Esophagus squamous epithelium (tissue), 5 donors: Measurements from ENCODE around the gene GAK. TPM values are rescaled to one million over a fixed set of nuclear protein-coding genes. Genes with fewer than 3 reads are reported as not detected.

Experiments used
- DNase-seq: peaks from one replicate; lab custom pipeline; 2025; lab: John Stamatoyannopoulos, UW
- H3K27ac ChIP-seq, 4 donors: fragments of 200-600 bp; sonication (generic); one replicate each; pipeline ENCODE4 v1.5.1; 2016 to 2019; ENCODE audit warnings: mild to moderate bottlenecking in 1 of 4
- H3K27me3 ChIP-seq, 4 donors: fragments of 200-600 bp; sonication (generic); 1 replicate in 3 of 4; 2 replicates in 1 of 4; pipeline versions ENCODE4 v1.5.1 to v1.6.0; 2017 to 2021; ENCODE audit warnings: antibody characterized with exemption in 1 of 4
- H3K36me3 ChIP-seq, 3 donors: fragments of 200-600 bp; sonication (generic); one replicate each; pipeline ENCODE4 v1.5.1; 2016 to 2019
- H3K4me1 ChIP-seq, 3 donors: fragments of 200-600 bp; sonication (generic); one replicate each; pipeline ENCODE4 v1.5.1; 2017 to 2019
- H3K4me3 ChIP-seq, 4 donors: fragments of 200-600 bp; sonication (generic); 1 replicate in 3 of 4; 2 replicates in 1 of 4; pipeline ENCODE4 v1.5.1; 2016 to 2019; ENCODE audit warnings: mild to moderate bottlenecking in 2 of 4, moderate library complexity in 1 of 4
- H3K9me3 ChIP-seq, 3 donors: fragments of 200-600 bp; sonication (generic); one replicate each; pipeline ENCODE4 v1.5.1; 2016 to 2019
- CTCF ChIP-seq, 6 experiments: fragments of 450-650 bp in 4 of 6; fragments of 200-600 bp in 2 of 6; sonication (generic) in 2 of 6; IDR thresholded peaks; one replicate each; pipeline ENCODE4 v1.5.1; 2016 to 2019; ENCODE audit warnings: antibody characterized with exemption in 6 of 6, mild to moderate bottlenecking in 4 of 6, moderate library complexity in 4 of 6
- POLR2A ChIP-seq, 4 donors: fragments of 450-650 bp; IDR thresholded peaks; one replicate each; pipeline ENCODE4 v1.6.1; 2017; ENCODE audit warnings: antibody characterized with exemption in 4 of 4, mild to moderate bottlenecking in 4 of 4, moderate library complexity in 3 of 4
- WGBS, 2 donors: methylation state at CpG; one replicate each; pipeline ENCODE4 v1.1.5; 2018; 5-methylcytosine and 5-hydroxymethylcytosine counted together
- intact Hi-C: fragments of 100-400 bp; cut with DNase I; formaldehyde crosslinking; loops from one replicate; pipeline ENCODE4 v1.15.0; 2022
- total RNA-seq, 4 donors: library from RNA; depleted of rRNA; stranded (reverse); fragments of >200 nt; gene quantifications; one replicate each; pipeline ENCODE4 v1.1.0, GENCODE V29; 2016
- donor health status: DM: yes; HTN: yes; CAD: no.

GAK gene
- total RNA-seq, 4 donors from 2014 or later: 70.6 to 97.8 (median 80.7) TPM

GRCh38 chr4:821181-821591 is 110.9 kb downstream of the GAK start:
- Histone ChIP-seq H3K36me3 (no peaks in the 10 kb centered on the region), H3K4me3 (no peak overlapping the region), H3K9me3 (peaks cover 0 to 4% (median 0%) of the 10 kb centered on the region in 3 donors), H3K4me1 (peaks cover 0 to 16% (median 10%) of the 10 kb centered on the region in 3 donors), H3K27ac (no peak overlapping the region), H3K27me3 (peaks cover 11 to 99% (median 19%) of the 10 kb centered on the region in 4 donors)
- TF ChIP-seq CTCF (IDR thresholded peaks at IDR 0.05) (no peak), POLR2A (IDR thresholded peaks at IDR 0.05) (no peak)
- intact Hi-C loops: no loop called here
- 67 to 69% methylated on average over 9 to 11 of the region's 22 CpGs for WGBS, 2 donors
- DNase-seq: no peak

- WGBS, 2 donors: 67 to 75% methylated on average over 8 to 9 of the region's 24 CpGs
- no peak for DNase-seq
- no peaks in the 10 kb centered on the region for H3K36me3 ChIP-seq
Observed at GRCh38 chr4:820230-821172, 111.6 kb downstream of the GAK start.

GRCh38 chr4:819401-820229 is 112.5 kb downstream of the GAK start:
- Histone ChIP-seq H3K9me3 (peaks cover 0 to 4% (median 0%) of the 10 kb centered on the region in 3 donors), H3K27ac (no peak overlapping the region), H3K4me3 (no peak overlapping the region), H3K4me1 (peaks cover 0 to 2% (median 0%) of the 10 kb centered on the region in 3 donors), H3K27me3 (peaks cover 4 to 98% (median 12%) of the 10 kb centered on the region in 4 donors), H3K36me3 (no peaks in the 10 kb centered on the region)
- DNase-seq: no peak
- TF ChIP-seq POLR2A (IDR thresholded peaks at IDR 0.05) (no peak), CTCF (IDR thresholded peaks at IDR 0.05) (no peak)
- WGBS, 2 donors: 88 to 92% methylated on average over 12 to 14 of the region's 20 CpGs
- intact Hi-C loops: no loop called here

More at GRCh38 chr4:820230-821172, 111.6 kb downstream of the GAK start:
- TF ChIP-seq CTCF (IDR thresholded peaks at IDR 0.05) (no peak), POLR2A (IDR thresholded peaks at IDR 0.05) (no peak)
- Histone ChIP-seq H3K27me3 (peaks cover 9 to 98% (median 19%) of the 10 kb centered on the region in 4 donors), H3K27ac (no peak overlapping the region), H3K4me3 (no peak overlapping the region), H3K4me1 (peaks cover 0 to 11% (median 6%) of the 10 kb centered on the region in 3 donors), H3K9me3 (peaks cover 0 to 4% (median 0%) of the 10 kb centered on the region in 3 donors)
- intact Hi-C loops: no loop called here

GRCh38 chr4:818106-818921 is 113.8 kb downstream of the GAK start:
- WGBS, 2 donors: 82 to 87% methylated on average over 14 to 27 of the region's 42 CpGs
- intact Hi-C loops: no loop called here
- TF ChIP-seq POLR2A (IDR thresholded peaks at IDR 0.05) (no peak), CTCF (IDR thresholded peaks at IDR 0.05) (no peak)
- Histone ChIP-seq H3K4me1 (peaks cover 0 to 4% (median 0%) of the 10 kb centered on the region in 3 donors), H3K27me3 (peaks cover 0 to 98% (median under 1%) of the 10 kb centered on the region in 4 donors), H3K27ac (no peak overlapping the region), H3K4me3 (no peak overlapping the region), H3K9me3 (peaks cover 0 to 4% (median 0%) of the 10 kb centered on the region in 3 donors), H3K36me3 (no peaks in the 10 kb centered on the region)
- no peak for DNase-seq
